ENCODE measurements around the gene DRAP1. TPM values are rescaled to one million over a fixed set of nuclear protein-coding genes. Genes with fewer than 3 reads are reported as not detected.

DRAP1 gene
- total RNA-seq, 1 experiment from 2014 or later: 419 TPM

GRCh38 chr11:65916391-65916790, 2.8 kb upstream of the DRAP1 start:
- no peak for DNase-seq
- H3K36me3 ChIP-seq: peaks cover 35% of the 10 kb centered on the region

DNA sequence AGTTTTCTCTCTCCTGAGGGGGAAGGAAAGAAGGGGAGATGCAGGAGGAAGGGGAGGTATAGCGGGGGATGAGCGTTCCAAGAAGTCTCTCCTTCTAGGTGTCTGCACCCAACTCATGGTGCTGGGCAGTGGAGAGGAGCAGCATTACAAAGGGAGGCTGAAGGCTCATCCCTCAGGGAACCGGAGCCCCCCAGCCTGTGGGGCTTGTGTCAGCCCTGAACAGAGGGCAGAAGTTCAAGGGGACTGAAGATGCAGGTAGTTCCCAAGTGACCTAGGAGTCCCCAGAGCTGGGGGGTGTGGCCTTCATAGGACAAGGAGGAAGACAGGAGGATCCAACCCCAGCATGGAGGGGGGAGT, 2.2 kb upstream of the DRAP1 start:
- no peak for DNase-seq
- peaks cover 42% of the 10 kb centered on the region for H3K36me3 ChIP-seq

More at GRCh38 chr11:65916391-65916790, 2.8 kb upstream of the DRAP1 start:
- peak overlapping the region; percentile 77 for H3K4me3 ChIP-seq
- no peaks in the 10 kb centered on the region for H3K27me3 ChIP-seq
- H3K9me3 ChIP-seq: no peaks in the 10 kb centered on the region

GRCh38 chr11:65917434-65918210, 1.6 kb upstream of the DRAP1 start:
- Histone ChIP-seq H3K4me3 (peak overlapping the region; percentile 77), H3K27me3 (no peaks in the 10 kb centered on the region), H3K9me3 (no peaks in the 10 kb centered on the region), H3K36me3 (peaks cover 47% of the 10 kb centered on the region)
- DNase-seq: peak; percentile 83

More for the DNA sequence above, 2.2 kb upstream of the DRAP1 start:
- peak overlapping the region; percentile 77 for H3K4me3 ChIP-seq
- no peaks in the 10 kb centered on the region for H3K27me3 ChIP-seq
- H3K9me3 ChIP-seq: no peaks in the 10 kb centered on the region

DNA sequence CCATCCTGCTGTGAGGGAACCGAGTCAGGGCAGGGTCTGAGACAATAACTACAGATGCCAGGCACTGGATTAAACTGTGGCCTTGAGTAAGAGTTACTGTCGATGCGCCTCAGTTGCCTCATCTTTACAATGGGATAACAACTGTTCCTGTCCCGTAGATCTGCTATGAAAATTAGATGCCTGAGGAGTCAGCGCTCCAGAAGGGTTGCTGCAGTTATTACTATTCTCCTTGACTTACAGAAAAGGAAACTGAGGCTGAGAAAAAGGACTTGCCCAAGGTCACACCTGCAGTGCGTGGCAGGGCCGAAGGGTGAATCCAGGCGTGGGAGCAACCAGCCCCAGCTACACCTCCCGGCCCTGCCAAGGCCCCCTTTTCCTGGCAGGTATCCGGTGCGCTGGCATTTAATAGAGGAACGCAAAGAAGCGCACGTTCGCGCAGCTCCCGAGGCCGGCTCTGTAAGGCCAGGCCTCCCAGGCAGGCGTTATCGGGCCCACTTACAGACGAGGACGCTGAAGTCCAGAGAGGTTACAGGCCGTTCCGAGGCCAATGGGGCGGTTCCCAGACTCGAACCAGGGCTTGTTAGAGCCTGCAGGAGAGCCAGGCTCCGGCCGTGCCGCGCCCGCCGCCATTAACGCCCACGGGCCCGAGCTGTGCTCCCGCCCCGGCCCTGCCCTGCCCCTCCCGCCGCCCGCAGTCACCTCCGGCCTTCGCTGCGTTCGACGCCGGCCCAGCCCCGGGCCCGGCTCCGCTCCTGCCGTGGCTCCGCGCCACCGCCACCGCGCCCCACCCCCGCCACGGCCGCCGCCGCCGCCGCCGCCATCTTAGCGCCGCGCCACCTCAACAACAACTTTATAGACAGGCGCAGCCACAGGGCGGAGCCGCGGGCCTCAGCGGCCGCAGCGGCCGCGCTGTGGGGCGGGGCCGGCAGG, 750 bp upstream of the DRAP1 start, which contains the start of gene C11orf68:
C11orf68 (minus strand) TSS at position 852 of the 930 bp plus-strand sequence; CDS start at position 821, 31 bp downstream.
- Histone ChIP-seq H3K27me3 (no peaks in the 10 kb centered on the region), H3K36me3 (peaks cover 56% of the 10 kb centered on the region), H3K4me3 (peak within 1 kb of the TSS; percentile 84), H3K9me3 (no peaks in the 10 kb centered on the region)
- DNase-seq: no peak

GRCh38 chr11:65919573-65920371, 546 bp downstream of the DRAP1 start:
- Histone ChIP-seq H3K4me3 (peak overlapping the region; percentile 84), H3K27me3 (no peaks in the 10 kb centered on the region), H3K9me3 (no peaks in the 10 kb centered on the region), H3K36me3 (peaks cover 58% of the 10 kb centered on the region)
- DNase-seq: peak; percentile 51

DNA sequence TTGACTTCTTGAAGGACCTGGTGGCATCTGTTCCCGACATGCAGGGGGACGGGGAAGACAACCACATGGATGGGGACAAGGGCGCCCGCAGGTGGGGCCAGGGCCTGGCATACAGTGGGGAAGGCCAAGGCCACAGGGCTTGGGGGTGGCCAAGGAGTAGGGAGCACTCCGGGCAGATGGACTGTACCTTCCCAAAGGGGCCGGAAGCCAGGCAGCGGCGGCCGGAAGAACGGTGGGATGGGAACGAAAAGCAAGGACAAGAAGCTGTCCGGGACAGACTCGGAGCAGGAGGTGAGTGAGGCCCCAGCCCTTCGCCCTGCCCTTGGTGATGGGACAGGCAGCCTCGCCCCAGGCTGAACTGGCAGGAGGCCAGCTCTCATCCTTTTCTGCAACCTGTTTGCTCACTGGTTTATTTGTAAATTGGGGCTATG, 1.2 kb downstream of the DRAP1 start:
- Histone ChIP-seq H3K36me3 (peaks cover 59% of the 10 kb centered on the region), H3K4me3 (peak overlapping the region; percentile 84), H3K27me3 (no peaks in the 10 kb centered on the region), H3K9me3 (no peaks in the 10 kb centered on the region)
- DNase-seq: no peak

GRCh38 chr11:65921033-65921555, 1.9 kb downstream of the DRAP1 start:
- Histone ChIP-seq H3K9me3 (no peaks in the 10 kb centered on the region), H3K36me3 (peaks cover 65% of the 10 kb centered on the region), H3K27me3 (no peaks in the 10 kb centered on the region), H3K4me3 (peak overlapping the region; percentile 84; the same call in 1 of the 2 replicates)
- no peak for DNase-seq

DNA sequence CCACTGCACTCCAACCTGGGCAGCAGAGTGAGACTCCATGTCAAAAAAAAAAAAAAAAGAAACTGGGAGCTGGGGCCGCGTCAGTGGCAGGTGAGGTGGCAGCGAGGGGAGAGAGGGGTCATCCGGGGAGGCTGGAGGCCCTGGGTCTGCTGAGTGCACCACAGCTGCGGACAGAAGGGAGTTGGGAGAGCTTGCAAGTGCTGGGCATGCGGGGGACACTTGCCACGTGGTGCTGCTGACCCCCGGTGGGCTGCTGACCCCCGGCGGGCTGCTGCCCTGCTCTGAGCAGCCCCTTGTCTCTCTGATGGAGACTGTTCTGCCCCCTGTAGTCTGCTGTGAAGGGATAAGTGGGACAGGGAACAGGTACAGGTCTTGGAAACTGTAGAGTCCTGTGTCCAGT, 2.6 kb downstream of the DRAP1 start:
- H3K4me3 ChIP-seq: no peak overlapping the region
- DNase-seq: no peak
- H3K27me3 ChIP-seq: no peaks in the 10 kb centered on the region
- H3K9me3 ChIP-seq: no peaks in the 10 kb centered on the region
- H3K36me3 ChIP-seq: peaks cover 62% of the 10 kb centered on the region

GRCh38 chr11:65922565-65922964, 3.3 kb downstream of the DRAP1 start:
- Histone ChIP-seq H3K36me3 (peaks cover 55% of the 10 kb centered on the region), H3K27me3 (no peaks in the 10 kb centered on the region), H3K9me3 (no peaks in the 10 kb centered on the region), H3K4me3 (no peak overlapping the region)
- DNase-seq: no peak

DNA sequence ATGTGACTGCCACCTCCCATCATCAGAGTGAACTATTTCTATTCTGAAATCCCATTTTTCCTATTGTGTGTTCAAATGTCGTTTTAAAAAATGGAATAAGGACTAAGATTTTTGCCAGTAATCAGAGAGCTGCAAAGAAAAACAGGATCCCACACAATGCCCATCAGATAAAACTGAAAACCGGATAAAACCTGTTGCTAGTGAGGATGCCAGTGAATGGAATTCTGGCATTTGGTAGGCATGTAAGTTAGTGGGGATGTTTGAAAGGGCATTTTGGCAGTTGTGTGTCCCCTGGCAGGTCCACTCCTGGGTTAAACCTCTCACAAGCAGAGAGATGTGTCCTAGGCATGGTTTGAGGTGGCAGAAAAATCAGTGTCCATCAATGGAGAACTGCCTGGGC, 6.2 kb downstream of the DRAP1 start:
- H3K4me3 ChIP-seq: no peak overlapping the region
- H3K27me3 ChIP-seq: no peaks in the 10 kb centered on the region
- no peaks in the 10 kb centered on the region for H3K9me3 ChIP-seq
- DNase-seq: no peak
- H3K36me3 ChIP-seq: peaks cover 38% of the 10 kb centered on the region

- H3K36me3 ChIP-seq: peaks cover 16% of the 10 kb centered on the region
- no peaks in the 10 kb centered on the region for H3K9me3 ChIP-seq
- DNase-seq: no peak
- no peaks in the 10 kb centered on the region for H3K27me3 ChIP-seq
- no peak overlapping the region for H3K4me3 ChIP-seq
Observed at GRCh38 chr11:65927904-65928397, 8.7 kb downstream of the DRAP1 start.

GRCh38 chr11:65928667-65929066, 9.4 kb downstream of the DRAP1 start:
- H3K36me3 ChIP-seq: peaks cover 9% of the 10 kb centered on the region
- H3K9me3 ChIP-seq: no peaks in the 10 kb centered on the region
- DNase-seq: no peak
- no peaks in the 10 kb centered on the region for H3K27me3 ChIP-seq
- no peak overlapping the region for H3K4me3 ChIP-seq

DNA sequence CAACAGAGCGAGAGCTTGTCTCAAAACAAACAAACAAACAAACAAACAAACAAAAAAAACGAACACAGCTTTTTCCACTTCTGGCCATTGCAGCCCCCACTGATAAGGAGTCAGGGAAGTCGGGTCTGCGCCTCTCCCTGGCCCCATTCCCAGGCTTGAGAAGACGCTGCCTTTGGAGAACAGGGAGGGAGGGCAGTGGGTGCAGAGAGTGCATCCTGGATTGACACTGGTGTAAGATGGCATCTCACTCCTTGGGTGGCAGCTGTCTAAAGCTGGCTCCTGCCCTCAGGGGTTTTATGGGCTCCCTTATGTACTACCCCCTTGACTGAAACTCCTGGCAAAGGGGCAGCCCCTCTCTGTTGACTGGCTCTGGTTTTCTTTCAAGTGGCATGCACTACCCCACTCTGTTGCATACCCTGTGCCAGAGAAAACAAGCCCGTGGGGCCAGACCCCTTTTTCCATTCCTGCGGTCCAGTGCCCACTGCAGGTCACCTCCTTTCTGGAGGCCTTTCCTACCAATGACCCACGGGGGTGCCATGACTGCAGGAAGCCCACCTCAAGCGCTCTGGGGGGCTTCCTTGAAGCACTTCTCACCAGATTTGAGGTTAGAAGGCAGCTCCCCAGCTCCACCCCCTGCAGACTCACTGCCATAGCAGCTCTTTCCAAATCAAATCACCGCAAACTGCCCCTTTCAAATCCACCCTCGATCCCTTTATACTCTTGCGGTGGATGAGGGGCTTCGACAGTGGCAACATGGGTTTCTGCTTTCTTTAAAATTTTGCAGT, 12.7 kb downstream of the DRAP1 start:
- Histone ChIP-seq H3K36me3 (no peaks in the 10 kb centered on the region; the same call in 1 of the 2 replicates), H3K27me3 (no peaks in the 10 kb centered on the region), H3K9me3 (no peaks in the 10 kb centered on the region), H3K4me3 (no peak overlapping the region)
- DNase-seq: no peak

DNA sequence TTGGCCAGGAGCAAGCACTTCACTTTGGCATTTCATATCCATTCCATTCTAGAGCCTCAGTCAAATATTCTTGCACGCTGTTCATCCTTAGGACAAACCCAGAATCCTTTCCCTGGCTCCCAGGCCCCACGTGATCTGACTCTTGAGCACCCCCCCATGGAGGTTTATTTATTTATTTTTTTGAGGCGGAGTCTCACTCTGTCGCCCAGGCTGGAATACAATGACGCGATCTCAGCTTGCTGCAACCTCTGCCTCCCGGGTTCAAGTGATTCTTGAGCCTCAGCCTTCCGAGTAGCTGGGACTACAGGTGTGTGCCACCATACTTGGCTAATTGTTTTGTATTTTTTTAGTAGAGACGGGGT, 13.3 kb downstream of the DRAP1 start:
- Histone ChIP-seq H3K27me3 (no peaks in the 10 kb centered on the region), H3K9me3 (no peaks in the 10 kb centered on the region), H3K36me3 (no peaks in the 10 kb centered on the region), H3K4me3 (no peak overlapping the region)
- DNase-seq: no peak

- no peaks in the 10 kb centered on the region for H3K27me3 ChIP-seq
- no peak for DNase-seq
Observed at GRCh38 chr11:65934014-65934413, 14.8 kb downstream of the DRAP1 start.

More at GRCh38 chr11:65934014-65934413, 14.8 kb downstream of the DRAP1 start:
- Histone ChIP-seq H3K4me3 (no peak overlapping the region), H3K9me3 (no peaks in the 10 kb centered on the region), H3K36me3 (no peaks in the 10 kb centered on the region)

Measured in MG63 (cell line).